Mucosa of gallbladder (tissue), 1 donor: ENCODE results near the gene TOMM70. TPM values are rescaled to one million over a fixed set of nuclear protein-coding genes. Genes with fewer than 3 reads are reported as not detected.
"Not testable (repeated sequence)": the region's sequence is repeated elsewhere in the genome, so short reads cannot be mapped to it uniquely, and the experiment has no call there.

Experiments used
- DNase-seq: peaks from one replicate; pipeline ENCODE4 v3.0.0-alpha.2; 2020; ENCODE audit warnings: low spot score
- total RNA-seq: library from RNA; stranded (reverse); gene quantifications from one replicate; pipeline ENCODE4 v1.2.1, GENCODE V29; 2021
- donor health status: DM: no; HTN: no; CAD: no.

Gene TOMM70
- 31.3 TPM for total RNA-seq

DNA sequence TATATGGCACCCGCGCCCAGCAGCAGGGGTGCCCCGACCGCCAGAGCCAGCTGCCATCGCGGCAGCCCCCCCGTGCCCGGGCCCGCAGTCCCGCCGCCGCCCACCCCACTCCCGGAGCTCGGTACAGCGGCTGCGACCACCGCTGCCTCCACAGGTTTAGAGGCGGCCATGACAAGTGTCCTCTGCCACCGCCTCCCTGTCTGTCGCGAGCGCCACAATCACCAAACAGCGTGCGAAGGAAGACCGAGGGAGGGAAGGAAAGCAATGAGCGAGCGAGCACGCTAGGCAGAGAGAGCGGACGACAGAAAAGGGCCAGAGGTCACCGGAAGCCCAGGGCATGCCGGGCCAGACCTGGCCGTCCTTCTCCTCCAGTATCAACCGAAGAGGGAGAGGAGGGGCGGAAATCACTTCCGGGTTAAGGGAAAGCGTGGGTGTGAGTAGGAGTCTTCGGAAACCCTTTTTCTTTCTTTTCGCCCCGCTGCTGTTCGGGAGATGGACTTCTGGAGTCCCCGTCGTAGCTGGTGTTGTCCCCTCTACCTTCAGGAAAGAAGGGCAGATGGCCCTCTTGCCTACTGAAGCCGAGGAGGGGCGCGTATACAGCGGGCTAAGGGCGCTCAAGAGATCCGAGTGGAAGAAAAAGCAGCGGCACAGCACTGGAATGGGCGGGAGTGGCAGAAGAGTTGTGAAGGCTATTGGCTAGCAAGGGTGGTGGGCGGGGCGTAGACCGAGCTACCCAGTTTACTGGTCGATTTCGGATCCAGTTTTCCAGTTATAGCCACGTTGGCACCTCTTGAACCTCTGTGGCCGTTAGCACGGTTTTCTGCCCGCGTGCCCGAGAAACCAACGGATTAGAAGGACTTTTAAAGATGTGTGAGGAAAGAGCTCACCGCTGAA is at the start of gene TOMM70, which contains the start of gene LNP1:
TSS of gene TOMM70 (minus strand) at position 310 of the 894 bp plus-strand sequence. CDS start at position 170, 140 bp downstream.
TSS of gene LNP1 (plus strand) at position 760 of the 894 bp plus-strand sequence. CDS start 28,191 bp downstream, outside the sequence.
- peak; percentile 97 for DNase-seq

DNA sequence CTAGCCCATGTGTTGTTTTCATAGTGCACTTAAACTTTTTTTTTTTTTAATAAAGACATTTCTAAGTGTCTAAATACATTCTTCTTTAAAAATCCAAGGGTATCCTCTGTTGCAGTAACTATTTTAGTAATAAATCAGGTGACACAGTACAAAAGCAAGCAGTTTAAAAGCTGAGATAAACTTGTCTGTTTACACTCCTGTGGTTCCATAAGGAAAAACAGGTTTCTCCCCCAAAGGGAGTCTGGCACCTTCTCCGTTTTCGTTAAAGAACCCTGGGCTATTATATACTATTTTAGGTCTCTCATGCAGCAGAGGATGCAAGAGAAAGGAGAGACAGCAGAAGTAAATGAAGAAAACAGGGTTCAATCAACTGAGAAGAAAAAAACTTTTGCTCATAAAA is 48.3 kb upstream of the TOMM70 start:
- DNase-seq, result no peak

DNA sequence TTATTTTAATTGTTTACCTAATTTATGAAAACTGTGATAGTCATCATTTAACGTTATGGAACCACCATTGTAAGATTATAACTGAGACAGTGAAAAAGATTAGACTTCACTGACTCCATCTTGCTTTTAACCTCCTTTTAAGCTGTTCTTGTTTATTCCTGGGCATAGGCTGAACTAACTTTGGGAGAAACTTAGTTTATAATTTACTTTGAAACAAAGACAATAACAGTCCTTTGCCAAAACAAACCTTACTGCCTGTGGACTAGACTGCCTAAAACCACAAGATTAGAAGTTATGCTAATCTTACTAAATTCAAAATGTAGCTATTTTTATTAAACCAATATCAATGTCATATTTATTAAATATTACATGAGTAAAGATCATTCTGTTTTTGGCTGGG is 47.2 kb upstream of the TOMM70 start:
- DNase-seq, result no peak

DNA sequence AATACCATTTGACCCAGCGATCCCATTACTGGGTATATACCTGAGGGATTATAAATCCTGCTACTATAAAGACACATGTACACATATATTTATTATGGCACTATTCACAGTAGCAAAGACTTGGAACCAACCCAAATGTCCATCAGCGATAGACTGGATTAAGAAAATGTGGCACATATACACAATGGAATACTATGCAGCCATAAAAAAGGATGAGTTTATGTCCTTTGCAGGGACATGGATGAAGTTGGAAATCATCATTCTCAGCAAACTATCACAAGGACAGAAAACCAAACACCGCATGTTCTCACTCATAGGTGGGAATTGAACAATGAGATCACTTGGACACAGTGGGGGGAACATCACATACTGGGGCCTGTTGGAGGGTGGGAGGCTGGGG is 46.2 kb upstream of the TOMM70 start:
- not testable (repeated sequence) for DNase-seq

DNA sequence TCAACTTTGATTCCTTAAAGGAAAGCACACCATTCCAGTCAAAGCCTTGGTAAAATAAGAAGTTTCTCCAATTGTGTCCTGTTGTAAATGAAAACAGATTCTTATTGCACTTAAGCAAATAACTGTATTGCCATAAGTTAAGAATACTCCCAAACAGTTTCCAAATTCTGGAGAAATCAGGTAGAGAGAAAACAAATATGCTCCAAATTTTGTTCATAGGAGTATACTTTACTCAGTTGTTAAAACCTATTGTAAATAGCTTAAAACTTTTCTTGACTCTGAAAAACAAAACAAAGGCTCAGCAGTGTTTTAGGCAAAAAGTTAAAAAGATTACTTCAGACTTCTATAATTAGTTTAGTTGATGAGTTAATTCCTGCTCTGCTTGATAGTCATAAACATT is 42.8 kb upstream of the TOMM70 start:
- DNase-seq, result no peak

DNA sequence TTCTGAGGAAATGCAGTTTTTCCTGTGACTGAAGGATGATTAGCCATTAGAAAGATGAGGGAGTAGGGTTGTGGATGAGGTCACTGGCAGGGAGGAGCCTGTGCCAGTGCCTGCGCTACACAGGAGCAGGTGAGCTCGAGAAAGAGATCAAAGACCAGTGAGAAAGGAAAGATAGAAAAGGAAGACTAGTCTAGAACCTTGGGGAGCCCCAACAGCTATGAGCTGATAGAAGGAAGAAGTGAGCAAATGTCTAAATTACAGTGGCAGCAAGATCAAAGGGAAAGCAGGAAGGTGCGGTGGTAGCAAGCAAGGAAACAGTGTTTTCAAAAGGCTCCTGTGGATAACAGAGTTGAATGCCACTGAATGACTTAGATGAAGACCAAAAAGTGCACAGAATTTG is 40.0 kb upstream of the TOMM70 start:
- DNase-seq, result no peak

DNA sequence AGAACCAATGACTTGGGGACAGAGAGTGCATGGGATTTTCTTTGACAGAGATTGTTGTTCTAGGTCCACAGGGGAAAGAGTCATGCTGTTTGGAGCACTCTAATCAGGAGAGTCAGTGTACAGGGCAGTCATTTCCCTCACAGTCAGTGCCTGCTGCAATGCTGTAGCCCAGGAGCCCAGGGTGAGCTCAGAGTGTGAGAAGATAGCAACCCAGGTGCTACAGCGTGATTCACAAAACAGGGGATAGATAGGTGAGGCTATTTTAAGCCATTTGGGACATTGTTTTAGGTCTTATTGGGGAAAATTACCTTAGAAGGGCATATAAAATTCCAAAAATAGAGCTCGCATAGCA is 37.7 kb upstream of the TOMM70 start:
- no peak for DNase-seq

DNA sequence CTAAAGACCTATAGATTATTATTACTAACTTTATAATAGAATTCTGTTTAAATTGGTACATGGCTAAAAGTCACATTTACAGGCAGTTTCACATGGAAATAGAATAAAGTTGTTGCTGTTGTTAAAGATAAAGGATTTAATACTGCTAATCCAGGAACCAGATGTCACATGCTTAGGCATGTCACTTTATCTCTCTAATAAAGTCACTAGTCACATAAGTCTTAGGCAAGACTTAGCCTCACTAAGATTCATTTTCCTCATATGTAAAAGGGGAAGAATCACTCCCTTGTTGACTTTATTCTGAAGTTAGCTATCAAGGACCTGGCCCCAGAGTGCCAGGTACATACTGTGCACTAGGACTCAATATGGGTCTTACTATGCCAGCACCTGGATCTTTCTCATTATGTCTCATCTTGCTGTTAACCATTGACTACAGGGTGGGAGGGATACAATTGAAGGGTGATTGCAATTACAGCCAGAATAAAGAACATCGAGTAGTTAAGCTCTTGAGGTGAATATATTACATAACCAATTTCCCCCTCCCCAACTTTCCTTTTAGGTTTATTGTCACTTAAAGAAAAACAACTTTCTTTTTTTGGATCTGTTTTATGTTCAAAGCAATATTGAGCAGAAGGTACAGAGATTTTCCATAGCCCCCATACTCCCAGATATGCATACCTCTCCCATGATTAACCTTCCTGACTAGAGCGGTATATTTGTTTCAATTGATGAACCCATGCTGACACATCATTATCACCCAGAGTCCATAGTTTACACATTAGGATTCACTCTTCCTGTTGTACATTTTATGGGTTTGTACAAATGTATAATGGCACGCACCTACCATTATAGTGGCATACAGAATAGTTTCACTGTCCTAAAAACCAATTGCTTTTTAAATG is 37.1 kb upstream of the TOMM70 start:
- no peak for DNase-seq

DNA sequence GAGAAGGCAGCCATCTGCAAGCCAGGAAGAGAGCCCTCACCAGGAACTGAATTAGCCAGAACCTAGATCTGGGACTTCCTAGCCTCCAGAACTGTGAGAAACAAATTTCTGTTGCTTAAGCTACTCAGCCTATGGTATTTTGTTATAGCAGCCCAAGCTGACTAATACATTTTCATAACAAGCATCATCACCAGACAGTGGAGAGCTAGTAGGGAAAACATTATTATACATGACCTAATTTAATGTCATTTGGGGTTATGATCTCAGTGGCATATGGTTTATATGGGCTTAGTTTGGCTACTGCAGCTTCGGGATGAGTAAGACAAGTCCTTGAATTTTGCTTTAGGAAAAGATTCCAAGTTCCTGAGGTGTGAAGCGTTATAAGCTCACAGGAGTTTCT is 36.1 kb upstream of the TOMM70 start:
- no peak for DNase-seq

DNA sequence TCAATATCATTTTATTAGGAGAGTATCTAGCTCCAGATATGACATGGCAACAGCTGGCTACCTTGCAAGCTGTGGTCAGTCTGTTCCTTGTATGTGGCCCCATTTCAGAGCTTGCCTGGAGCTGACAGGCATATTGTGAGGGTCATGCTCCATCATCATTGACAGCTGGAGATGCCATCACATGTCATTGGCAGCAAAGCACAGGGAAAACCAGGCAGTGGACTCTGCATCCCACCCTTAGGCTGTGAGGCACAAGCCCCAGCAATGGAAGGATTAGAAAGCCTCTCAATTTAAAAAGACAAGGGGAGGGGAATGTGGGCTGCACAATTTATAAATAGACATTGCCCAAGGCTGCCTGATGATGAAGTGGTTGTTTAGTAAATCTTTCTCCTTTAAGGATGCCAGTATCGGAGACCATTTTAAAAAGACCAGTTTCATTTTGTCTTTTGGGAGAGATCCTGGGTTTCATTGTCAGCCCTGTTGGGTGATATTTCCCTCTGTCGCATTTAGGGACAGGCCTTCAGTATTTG is 28.4 kb upstream of the TOMM70 start:
- DNase-seq, result no peak

DNA sequence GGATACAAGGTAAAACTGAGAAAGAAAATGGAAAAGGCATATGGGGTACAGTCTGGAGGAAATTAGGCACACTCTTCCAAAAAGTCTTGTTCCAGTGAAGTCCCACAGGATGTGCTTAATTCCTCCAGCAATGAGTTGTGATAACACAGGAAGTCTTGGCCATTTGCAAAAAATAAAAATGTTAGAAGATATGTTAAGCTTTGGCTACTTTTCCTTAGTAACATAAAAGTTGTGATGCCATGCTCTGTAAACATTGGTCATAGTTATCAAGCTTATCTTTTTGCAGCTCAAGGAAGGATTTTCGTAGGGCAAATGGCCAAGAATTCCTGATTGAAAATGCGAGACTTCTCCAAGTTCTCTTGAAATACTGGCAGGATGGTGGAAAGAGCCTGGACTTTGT is 26.8 kb upstream of the TOMM70 start:
- DNase-seq, result no peak

DNA sequence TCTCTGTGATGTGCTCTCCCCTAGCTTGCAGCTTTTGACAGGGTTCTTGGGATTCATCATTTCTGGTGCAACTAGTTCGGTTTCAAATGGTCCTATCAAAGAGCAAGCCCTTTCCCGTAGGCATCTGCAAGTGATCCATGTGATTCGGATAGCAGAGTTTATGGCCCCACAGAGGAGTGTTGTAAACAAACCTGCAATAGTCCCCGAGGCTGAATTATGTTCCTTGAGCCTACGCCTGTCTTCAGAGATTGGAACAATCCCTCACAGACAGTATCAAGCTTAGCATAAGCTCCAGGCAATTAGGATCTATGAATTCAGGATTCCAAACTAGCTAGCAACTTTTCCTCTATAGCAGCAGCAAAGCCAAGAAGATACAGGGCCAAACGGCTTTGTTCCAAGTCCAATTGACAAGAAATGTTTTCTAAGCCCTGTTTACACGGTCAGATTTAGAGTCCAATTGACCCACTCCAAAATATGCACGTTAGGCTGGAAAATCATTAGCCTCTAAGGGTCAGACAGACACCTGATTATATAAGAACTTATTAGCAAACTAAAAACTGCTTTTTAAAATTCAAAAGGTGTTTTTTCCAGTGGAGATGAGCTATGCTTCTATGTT is 25.3 kb upstream of the TOMM70 start:
- no peak for DNase-seq

DNA sequence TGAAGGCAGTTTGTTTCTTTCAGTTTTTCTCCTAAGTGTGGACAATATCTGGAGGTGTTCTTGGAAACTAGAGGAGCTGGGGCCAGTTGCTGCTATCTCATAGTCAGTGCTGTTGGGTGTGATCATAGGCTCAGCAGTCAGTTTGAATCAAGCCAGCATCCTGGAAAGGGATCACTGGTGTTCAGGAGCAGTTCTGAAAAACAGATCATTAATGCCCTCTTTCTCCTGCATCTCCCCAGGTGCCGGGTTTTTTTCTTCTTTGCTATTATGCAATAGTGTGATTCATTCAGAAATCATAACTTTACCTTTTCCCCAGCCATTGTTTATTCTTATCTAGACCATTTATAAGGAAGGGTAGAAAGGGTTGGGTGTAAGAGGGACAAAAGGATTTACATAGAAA is 24.4 kb upstream of the TOMM70 start:
- DNase-seq, result no peak

DNA sequence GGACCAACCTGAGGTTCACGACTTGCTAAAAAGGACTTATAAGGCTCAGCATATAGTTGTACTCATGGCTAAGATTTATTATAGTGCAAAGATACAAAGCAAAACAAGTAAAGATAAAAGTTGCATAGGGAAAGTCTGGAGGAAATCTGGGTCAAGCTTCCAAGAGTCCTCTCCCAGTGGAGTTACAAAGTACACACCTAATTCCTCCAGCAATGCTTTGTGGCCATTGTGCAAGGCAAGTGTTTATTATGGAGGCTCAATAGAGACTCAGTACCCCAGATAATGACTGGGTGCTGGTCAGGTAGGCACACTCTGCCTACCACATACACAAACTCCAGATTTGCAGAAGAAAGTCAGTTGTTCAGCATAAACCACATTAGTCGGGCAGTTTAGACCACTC is 23.4 kb upstream of the TOMM70 start:
- DNase-seq, result no peak

DNA sequence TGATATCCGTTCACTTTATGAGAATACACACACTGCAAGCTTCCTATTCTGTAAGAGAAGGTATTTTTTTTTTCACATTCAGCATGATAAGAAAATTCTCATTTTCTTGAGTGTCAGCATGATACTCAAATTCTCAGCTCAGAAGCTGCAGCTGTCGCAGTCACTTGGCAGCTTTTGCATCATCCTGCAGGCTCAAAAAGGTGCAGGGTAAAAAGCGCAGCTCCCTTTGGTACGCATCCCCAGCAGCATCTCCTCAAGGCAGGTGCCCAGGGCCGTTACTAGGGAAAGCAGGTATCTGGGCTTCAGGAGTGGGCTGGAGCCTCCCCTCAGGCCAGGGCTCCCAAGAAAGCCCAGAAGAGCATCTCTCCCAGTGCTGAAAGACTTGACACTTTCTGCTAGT is 22.7 kb upstream of the TOMM70 start:
- DNase-seq, result no peak

DNA sequence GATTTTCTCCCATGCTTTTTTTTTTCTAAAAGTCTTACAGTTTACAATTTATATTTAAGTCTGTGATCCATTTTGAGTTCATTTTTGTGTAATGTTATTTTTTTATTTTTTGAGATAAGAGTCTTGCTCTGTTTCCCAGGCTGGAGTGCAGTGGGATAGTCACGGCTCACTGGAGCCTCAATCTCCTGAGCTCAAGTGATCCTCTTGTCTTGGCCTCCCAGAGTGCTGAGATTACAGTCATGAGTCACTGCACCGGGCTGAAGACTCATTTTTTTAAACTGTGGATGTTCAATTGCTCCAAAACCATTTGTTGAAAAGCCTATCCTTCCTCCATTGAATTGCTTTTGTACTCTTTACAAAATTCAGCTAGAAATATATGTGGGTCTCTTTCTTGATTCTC is 20.0 kb upstream of the TOMM70 start:
- no peak for DNase-seq

DNA sequence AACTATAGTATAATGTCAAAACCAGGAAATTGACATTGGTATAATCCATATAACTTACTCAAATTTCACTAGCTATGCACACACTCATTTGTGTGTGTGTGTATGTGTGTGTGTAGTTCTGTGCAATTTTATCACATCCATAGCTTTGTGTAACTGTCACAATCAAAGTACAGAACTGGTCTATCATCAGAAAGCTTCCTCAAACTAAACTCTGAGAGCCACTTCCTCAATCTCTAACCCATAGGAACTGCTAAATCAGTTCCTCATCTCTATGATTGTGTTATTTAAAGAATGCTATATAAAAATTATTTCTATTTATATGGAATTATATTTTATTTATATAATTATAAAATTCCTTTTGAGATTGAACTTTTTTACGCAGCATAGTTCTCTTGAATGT is 18.5 kb upstream of the TOMM70 start:
- no peak for DNase-seq

DNA sequence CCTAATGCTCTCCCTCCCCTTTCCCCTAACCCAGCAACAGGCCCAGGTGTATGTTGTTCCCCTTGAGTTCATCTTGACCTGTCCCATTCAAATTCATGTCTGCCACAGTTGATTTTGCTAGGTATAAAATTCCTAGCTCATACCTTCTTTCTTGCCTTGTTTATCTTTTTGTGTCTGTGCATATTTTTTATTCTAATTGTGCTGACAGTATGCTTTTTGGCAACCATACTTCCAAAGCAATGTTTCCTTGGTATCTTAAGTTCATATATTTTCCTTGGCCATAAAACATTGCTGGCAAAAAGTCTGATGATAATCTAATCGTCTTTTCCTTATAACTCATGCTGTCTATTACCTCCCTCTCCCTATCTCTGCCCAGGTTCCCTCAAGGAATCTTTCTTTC is 16.0 kb upstream of the TOMM70 start:
- DNase-seq, result no peak

DNA sequence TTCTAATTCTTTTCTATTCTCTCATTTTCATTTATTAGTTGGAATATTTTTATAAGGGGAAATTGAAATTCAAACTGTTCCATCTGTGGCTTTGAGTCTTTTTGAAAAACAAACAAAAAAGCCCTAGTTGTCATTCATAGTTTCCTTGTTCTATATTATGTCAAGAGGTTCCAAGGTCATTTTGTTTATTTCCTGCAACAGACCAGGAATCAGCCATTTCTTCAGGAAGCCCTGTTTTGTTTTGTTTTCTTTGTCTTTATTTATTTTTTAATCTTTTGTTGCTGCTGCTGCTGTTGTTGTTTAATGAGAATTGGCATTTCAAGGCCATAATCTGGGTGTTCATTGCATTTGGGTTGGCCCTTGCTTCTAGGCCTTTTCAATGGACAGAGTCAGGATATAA is 15.3 kb upstream of the TOMM70 start:
- no peak for DNase-seq

DNA sequence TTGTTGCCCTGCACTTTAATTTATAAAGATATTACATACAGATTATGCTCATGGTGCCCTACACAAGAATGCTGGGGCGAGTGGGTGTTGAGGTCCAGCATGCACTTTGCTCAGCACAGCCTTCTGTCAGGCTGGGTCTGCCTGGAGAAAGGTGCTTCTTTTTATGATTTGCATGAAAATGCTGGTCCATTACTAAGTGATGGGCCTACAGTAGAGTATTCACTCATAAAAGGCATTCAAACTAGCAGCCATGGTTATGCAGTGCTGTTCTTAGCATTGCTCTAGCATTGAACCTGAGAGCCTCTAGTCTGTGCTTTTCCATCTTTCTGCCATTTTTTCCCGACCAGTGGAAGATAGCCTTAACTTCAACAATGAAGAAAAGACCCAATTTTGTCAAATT is 12.7 kb upstream of the TOMM70 start:
- DNase-seq, result no peak

DNA sequence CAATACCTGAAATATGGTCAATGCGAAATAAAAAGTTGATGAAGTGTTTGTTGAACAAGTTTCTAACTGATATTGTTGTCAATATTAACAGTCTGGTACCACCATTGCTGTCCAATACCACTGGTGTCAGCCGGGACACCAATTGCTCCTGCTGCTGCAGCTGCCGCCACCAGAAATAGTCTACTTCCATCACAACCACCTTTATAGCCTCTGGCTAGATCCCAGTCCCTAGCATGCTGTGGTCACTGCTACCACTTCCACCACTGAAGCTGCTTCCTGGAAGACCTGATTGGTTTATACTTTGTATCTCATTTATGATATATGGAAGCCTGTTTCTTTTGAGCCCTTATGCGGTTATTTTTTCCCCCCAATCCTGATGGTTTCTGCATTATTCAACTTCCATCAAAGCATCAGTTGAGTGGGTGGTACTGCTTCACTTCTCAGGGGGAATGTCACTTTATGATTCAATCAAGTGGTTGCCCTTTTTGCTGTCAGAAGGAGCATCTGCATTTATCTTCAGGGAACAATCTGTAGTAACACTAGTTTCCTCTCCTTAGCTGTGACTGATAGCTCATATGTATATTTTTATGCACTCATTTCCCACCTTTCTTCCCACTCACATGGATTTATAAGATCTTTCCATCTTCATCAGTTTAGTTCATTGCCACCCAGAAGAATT is 12.2 kb upstream of the TOMM70 start:
- no peak for DNase-seq
